ENCODE data around the gene IYD.

- no peak for TF ChIP-seq POLR2AphosphoS5 (IDR thresholded peaks at IDR 0.05)
- no peak for TF ChIP-seq POLR2A (IDR thresholded peaks at IDR 0.05; ENCODE audit: low read depth)
Observed at GRCh38 chr6:150427037-150427602, 58.3 kb downstream of the IYD start.
